Omental fat pad (tissue), 4 donors: ENCODE results near the gene ABCG1. TPM values are rescaled to one million over a fixed set of nuclear protein-coding genes. Genes with fewer than 3 reads are reported as not detected.

Source experiments
- ATAC-seq: fragments of 150-250 bp; one replicate; pipeline ENCODE4 v1.9.1; 2016; ENCODE audit warnings: mild to moderate bottlenecking, moderate library complexity; ENCODE audit not compliant: low FRiP score
- DNase-seq: peaks from one replicate; pipeline ENCODE4 v3.0.0-alpha.2; 2019; ENCODE audit warnings: low spot score
- CTCF ChIP-seq, 3 donors: fragments of 450-650 bp; IDR thresholded peaks; one replicate each; pipeline ENCODE4 v1.5.1; 2016 to 2017; ENCODE audit warnings: antibody characterized with exemption in 3 of 3, mild to moderate bottlenecking in 3 of 3, moderate library complexity in 2 of 3
- total RNA-seq, 4 donors: library from RNA; depleted of rRNA; stranded (reverse); fragments of >200 nt; gene quantifications; one replicate each; pipeline ENCODE4 v1.1.0, GENCODE V29; 2016

ABCG1 gene
- total RNA-seq, 4 donors from 2014 or later, result 9.8 to 45.1 (median 30.2) TPM

GRCh38 chr21:42311160-42311559 lies 92.2 kb downstream of the ABCG1 start:
- no peak for ATAC-seq
- DNase-seq, result no peak
- TF ChIP-seq CTCF (IDR thresholded peaks at IDR 0.05), result no peak

GRCh38 chr21:42311816-42312625 lies 93.1 kb downstream of the ABCG1 start:
- DNase-seq (no peak), ATAC-seq (no peak)
- no peak for TF ChIP-seq CTCF (IDR thresholded peaks at IDR 0.05)

DNA sequence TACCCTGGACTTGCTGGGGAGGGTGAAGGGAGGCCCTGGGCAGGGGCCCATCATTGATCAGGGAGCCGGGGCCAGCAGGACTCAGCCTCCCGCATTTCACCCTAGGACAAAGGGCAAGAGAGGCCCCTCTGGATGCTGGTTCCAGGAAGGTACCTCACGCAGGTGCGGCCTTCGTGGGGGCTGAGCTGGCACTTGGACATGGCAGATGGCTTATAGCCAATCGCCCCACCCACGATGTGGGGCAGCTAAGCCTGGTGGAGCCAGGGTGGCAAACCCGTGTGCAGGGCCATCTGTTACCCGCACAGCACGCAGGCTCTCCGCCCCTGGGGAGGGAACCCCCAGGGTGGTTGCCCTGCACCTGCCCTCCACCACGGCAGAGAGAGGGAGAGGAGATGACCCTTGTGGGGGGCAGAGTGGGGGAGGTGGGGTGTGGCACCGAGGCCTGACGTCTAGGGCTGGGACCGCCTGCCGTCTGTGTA lies 93.7 kb downstream of the ABCG1 start:
- ATAC-seq, result no peak
- DNase-seq, result no peak
- no peak for TF ChIP-seq CTCF (IDR thresholded peaks at IDR 0.05)

- TF ChIP-seq CTCF (IDR thresholded peaks at IDR 0.05), result no peak
- no peak for ATAC-seq
Observed at GRCh38 chr21:42313501-42313969, 94.6 kb downstream of the ABCG1 start.

DNA sequence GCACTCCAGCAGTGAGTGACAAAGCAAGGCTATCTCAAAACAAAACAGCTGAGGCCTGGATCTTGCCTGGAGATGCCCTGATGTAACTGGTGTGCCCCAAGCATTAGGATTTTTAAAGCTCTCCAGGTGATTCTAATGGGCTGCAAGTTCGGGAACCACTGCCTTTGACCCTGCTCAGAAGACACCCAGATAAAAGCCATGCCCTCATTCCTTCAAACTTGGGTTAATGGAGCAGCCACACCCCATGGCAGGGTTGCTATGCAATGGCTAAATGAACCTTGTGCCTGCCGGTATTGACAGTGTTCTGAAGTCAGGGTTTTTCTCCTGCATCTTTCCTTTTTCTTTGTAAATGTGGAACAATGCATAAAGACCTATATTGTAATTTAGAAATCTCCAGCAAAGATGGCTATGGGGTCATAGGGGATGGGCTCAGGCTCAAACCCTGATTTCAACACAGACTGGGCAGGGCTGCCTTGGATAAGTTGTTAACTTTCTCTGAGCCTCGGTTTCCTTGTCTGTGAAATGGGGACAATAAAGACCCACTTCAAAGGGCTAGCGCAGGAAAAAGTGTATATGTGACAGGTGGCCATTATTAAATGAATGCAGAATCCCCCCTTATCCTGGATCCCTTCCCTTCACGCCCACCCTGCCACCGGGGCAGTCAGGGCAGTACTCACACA lies 95.8 kb downstream of the ABCG1 start:
- DNase-seq (no peak), ATAC-seq (no peak)
- no peak for TF ChIP-seq CTCF (IDR thresholded peaks at IDR 0.05)

More at GRCh38 chr21:42313501-42313969, 94.6 kb downstream of the ABCG1 start:
- no peak for DNase-seq

GRCh38 chr21:42315296-42315891 lies 96.5 kb downstream of the ABCG1 start, which contains the start of gene TFF3:
TFF3 (minus strand) TSS chr21:42315409; CDS start chr21:42315374, 35 bp downstream.
- ATAC-seq, result no peak
- no peak for TF ChIP-seq CTCF (IDR thresholded peaks at IDR 0.05)
- DNase-seq, result no peak
